ENCODE results near the gene HNRNPC.

Gene HNRNPC

GRCh38 chr14:21248739-21249411 is 20.4 kb downstream of the HNRNPC start:
- H3K27me3 ChIP-seq (ENCODE audit: low read length) = no peaks in the 10 kb centered on the region
- TF ChIP-seq CTCF (IDR thresholded peaks at IDR 0.05; ENCODE audit: insufficient read depth, low read length, poor library complexity, severe bottlenecking) (no peak), EZH2phosphoT487 (conservative IDR thresholded peaks at IDR 0.05; ENCODE audit: low read length) (no peak)
- H3K27ac ChIP-seq (ENCODE audit: low read depth, low read length) = no peak overlapping the region
- H4K20me1 ChIP-seq (ENCODE audit: low read depth, low read length) = peaks cover 92% of the 10 kb centered on the region
- H3K4me2 ChIP-seq (ENCODE audit: low read depth, low read length, poor library complexity, severe bottlenecking) = no peak overlapping the region
- peaks cover 70% of the 10 kb centered on the region for H3F3A ChIP-seq (ENCODE audit: insufficient read depth)
- no peaks in the 10 kb centered on the region for H3K9me2 ChIP-seq (replicated peaks; ENCODE audit: insufficient read depth, low read length)
- H3K9ac ChIP-seq (ENCODE audit: low read length) = no peak overlapping the region
- no peaks in the 10 kb centered on the region for H3K9me3 ChIP-seq (ENCODE audit: insufficient read depth, low read length)
- H3K79me2 ChIP-seq (ENCODE audit: insufficient read depth, low read length) = peaks cover 100% of the 10 kb centered on the region
- peaks cover 67% of the 10 kb centered on the region for H3K36me3 ChIP-seq (ENCODE audit: low read length)
- no peak overlapping the region for H2AFZ ChIP-seq (ENCODE audit: low read depth, low read length, severe bottlenecking)
- H3K4me3 ChIP-seq (ENCODE audit: insufficient read depth, low read length, poor library complexity, severe bottlenecking) = no peak overlapping the region

GRCh38 chr14:21248338-21248737 is 20.9 kb downstream of the HNRNPC start:
- peaks cover 66% of the 10 kb centered on the region for H3K36me3 ChIP-seq (ENCODE audit: low read length)
- H2AFZ ChIP-seq (ENCODE audit: low read depth, low read length, severe bottlenecking) = no peak overlapping the region
- peaks cover 100% of the 10 kb centered on the region for H3K79me2 ChIP-seq (ENCODE audit: insufficient read depth, low read length)
- TF ChIP-seq EZH2phosphoT487 (conservative IDR thresholded peaks at IDR 0.05; ENCODE audit: low read length) = no peak
- no peak for TF ChIP-seq CTCF (IDR thresholded peaks at IDR 0.05; ENCODE audit: insufficient read depth, low read length, poor library complexity, severe bottlenecking)
- H3K9me3 ChIP-seq (ENCODE audit: insufficient read depth, low read length) = no peaks in the 10 kb centered on the region
- H3K27ac ChIP-seq (ENCODE audit: low read depth, low read length) = no peak overlapping the region
- no peak overlapping the region for H3K4me2 ChIP-seq (ENCODE audit: low read depth, low read length, poor library complexity, severe bottlenecking)
- no peak overlapping the region for H3K4me3 ChIP-seq (ENCODE audit: insufficient read depth, low read length, poor library complexity, severe bottlenecking)
- H3F3A ChIP-seq (ENCODE audit: insufficient read depth) = peaks cover 71% of the 10 kb centered on the region
- H4K20me1 ChIP-seq (ENCODE audit: low read depth, low read length) = peaks cover 93% of the 10 kb centered on the region
- H3K9me2 ChIP-seq (replicated peaks; ENCODE audit: insufficient read depth, low read length) = no peaks in the 10 kb centered on the region
- no peaks in the 10 kb centered on the region for H3K27me3 ChIP-seq (ENCODE audit: low read length)
- H3K9ac ChIP-seq (ENCODE audit: low read length) = no peak overlapping the region

- Histone ChIP-seq H3K9ac (ENCODE audit: low read length) (no peak overlapping the region), H3K27me3 (ENCODE audit: low read length) (no peaks in the 10 kb centered on the region), H3K79me2 (ENCODE audit: insufficient read depth, low read length) (peaks cover 100% of the 10 kb centered on the region), H3K9me3 (ENCODE audit: insufficient read depth, low read length) (no peaks in the 10 kb centered on the region), H3K4me3 (ENCODE audit: insufficient read depth, low read length, poor library complexity, severe bottlenecking) (no peak overlapping the region), H3K9me2 (replicated peaks; ENCODE audit: insufficient read depth, low read length) (no peaks in the 10 kb centered on the region), H4K20me1 (ENCODE audit: low read depth, low read length) (peaks cover 93% of the 10 kb centered on the region), H3K27ac (ENCODE audit: low read depth, low read length) (no peak overlapping the region), H2AFZ (ENCODE audit: low read depth, low read length, severe bottlenecking) (no peak overlapping the region), H3F3A (ENCODE audit: insufficient read depth) (peaks cover 77% of the 10 kb centered on the region), H3K36me3 (ENCODE audit: low read length) (peaks cover 57% of the 10 kb centered on the region), H3K4me2 (ENCODE audit: low read depth, low read length, poor library complexity, severe bottlenecking) (no peak overlapping the region)
- TF ChIP-seq EZH2phosphoT487 (conservative IDR thresholded peaks at IDR 0.05; ENCODE audit: low read length) = no peak
- no peak for TF ChIP-seq CTCF (IDR thresholded peaks at IDR 0.05; ENCODE audit: insufficient read depth, low read length, poor library complexity, severe bottlenecking)
These were observed 23.4 kb downstream of the HNRNPC start for GRCh38 chr14:21245813-21246212.

Data from SU-DHL-6 (cell line).